CD4-positive, alpha-beta memory T cell (primary cell): ENCODE measurements around the gene TCF4. TPM values are rescaled to one million over a fixed set of nuclear protein-coding genes. Genes with fewer than 3 reads are reported as not detected.

Experiments used
- CTCF ChIA-PET: fragments of 350-600 bp; sonication (Branson Sonifier 250); formaldehyde crosslinking; loops from one replicate; lab custom pipeline; 2021; ENCODE audit warnings: inconsistent platforms; ENCODE audit not compliant: partially characterized antibody; lab: Charles Lee
- POLR2A ChIA-PET: fragments of 350-600 bp; sonication (Branson Sonifier 250); formaldehyde crosslinking; loops from one replicate; lab custom pipeline; 2021; ENCODE audit not compliant: partially characterized antibody; lab: Charles Lee
- DNase-seq, 5 donors: peaks; one replicate each; pipeline versions ENCODE4 v3.0.0 to v3.0.0-alpha.2; 2020 to 2022; ENCODE audit warnings: mixed read lengths in 1 of 5
- H3K27ac ChIP-seq: one replicate; pipeline ENCODE4 v1.7.0; 2013; ENCODE audit warnings: low read depth, low read length
- H3K27me3 ChIP-seq: 2 replicates; pipeline ENCODE4 v1.7.0; 2013; ENCODE audit warnings: mild to moderate bottlenecking, low read length, moderate library complexity; ENCODE audit not compliant: insufficient read depth
- H3K36me3 ChIP-seq: 2 replicates; pipeline ENCODE4 v1.7.0; 2013; ENCODE audit warnings: mild to moderate bottlenecking, low read length, moderate library complexity; ENCODE audit not compliant: insufficient read depth
- H3K4me1 ChIP-seq: 2 replicates; pipeline ENCODE4 v1.7.0; 2013; ENCODE audit warnings: mild to moderate bottlenecking, low read length, moderate library complexity; ENCODE audit not compliant: insufficient read depth
- H3K4me3 ChIP-seq, 2 donors: one replicate each; pipeline ENCODE4 v1.7.0; 2013; ENCODE audit warnings: low read length in 2 of 2, mild to moderate bottlenecking in 1 of 2
- H3K9me3 ChIP-seq, 2 donors: one replicate each; pipeline ENCODE4 v1.7.0; 2013; ENCODE audit warnings: low read length in 2 of 2, control low read depth in 1 of 2; ENCODE audit not compliant: control insufficient read depth in 1 of 2
- H3K27ac Mint-ChIP-seq, 7 donors: one replicate each; pipeline ENCODE4 v1.8.0; 2020 to 2021; ENCODE audit warnings: mixed read lengths in 7 of 7, mild to moderate bottlenecking in 6 of 7, inconsistent platforms in 3 of 7, moderate library complexity in 3 of 7
- H3K27me3 Mint-ChIP-seq, 2 donors: one replicate each; pipeline ENCODE4 v1.8.0; 2020 to 2021; ENCODE audit warnings: mixed read lengths in 2 of 2
- H3K36me3 Mint-ChIP-seq, 2 donors: one replicate each; pipeline ENCODE4 v1.8.0; 2020 to 2021; ENCODE audit warnings: mixed read lengths in 2 of 2, inconsistent platforms in 1 of 2, mild to moderate bottlenecking in 1 of 2
- H3K4me1 Mint-ChIP-seq, 4 donors: one replicate each; pipeline ENCODE4 v1.8.0; 2020 to 2021; ENCODE audit warnings: mixed read lengths in 4 of 4, mild to moderate bottlenecking in 1 of 4
- H3K4me3 Mint-ChIP-seq, 8 donors: one replicate each; pipeline ENCODE4 v1.8.0; 2020 to 2021; ENCODE audit warnings: mixed read lengths in 8 of 8, mild to moderate bottlenecking in 7 of 8, moderate library complexity in 6 of 8, inconsistent platforms in 3 of 8
- H3K9me3 Mint-ChIP-seq, 8 donors: one replicate each; pipeline ENCODE4 v1.8.0; 2020 to 2021; ENCODE audit warnings: mixed read lengths in 8 of 8, mild to moderate bottlenecking in 5 of 8, inconsistent platforms in 3 of 8, moderate library complexity in 1 of 8
- intact Hi-C: fragments of 100-400 bp; cut with micrococcal nuclease; formaldehyde crosslinking; loops from one replicate; pipeline ENCODE4 v1.15.1; 2023
- polyA plus RNA-seq, 2 donors: library from polyadenylated mRNA; unstranded; fragments of 300-500 nt; fragmentation: Illumina TruSeq; gene quantifications; one replicate each; pipeline ENCODE4 v1.2.3, GENCODE V29; 2021
- total RNA-seq, 2 experiments: library from RNA; stranded (reverse); gene quantifications; one replicate each; pipeline ENCODE4 v1.2.3, GENCODE V29; 2021

Gene TCF4
- total and polyA plus RNA-seq, 4 experiments from 2014 or later, result 0.11 to 2.2 (median 0.76) TPM

DNA sequence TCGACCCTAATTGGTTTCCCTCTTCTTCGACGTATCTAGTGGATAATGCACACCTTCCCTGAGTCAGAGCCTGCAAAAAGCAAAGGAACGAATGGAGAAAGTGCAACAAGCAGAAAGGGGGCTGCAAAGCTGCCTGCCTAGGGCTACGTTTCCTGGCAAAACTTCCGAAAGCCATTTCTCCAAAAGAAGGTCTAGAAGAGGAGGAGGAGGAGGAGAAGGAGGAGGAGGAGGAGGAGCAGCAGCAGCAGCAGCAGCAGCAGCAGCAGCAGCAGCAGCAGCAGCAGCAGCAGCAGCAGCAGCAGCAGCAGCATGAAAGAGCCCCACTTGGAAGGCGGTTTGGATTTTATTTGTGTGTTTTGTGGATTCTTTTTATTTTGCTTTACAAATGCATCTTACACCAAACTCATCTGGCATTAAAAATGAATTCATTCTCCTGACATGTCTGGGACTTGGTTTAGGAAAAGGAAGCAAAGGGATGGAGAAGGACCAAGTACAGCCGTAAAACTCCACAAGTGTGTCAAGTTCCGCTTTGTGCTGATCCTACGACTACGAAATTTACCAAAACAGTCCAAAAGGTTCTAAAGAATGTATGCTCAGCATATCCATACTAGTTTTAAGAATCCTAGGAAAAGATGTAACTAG lies 2.0 kb downstream of the TCF4 start:
- intact Hi-C loops, result no loop called here
- Histone ChIP-seq H3K9me3 (no peaks in the 10 kb centered on the region), H3K27me3 (peaks cover 5% of the 10 kb centered on the region), H3K4me1 (no peaks in the 10 kb centered on the region), H3K4me3 (no peak overlapping the region), H3K27ac (no peak overlapping the region), H3K36me3 (no peaks in the 10 kb centered on the region)
- peaks cover 35 to 38% of the 10 kb centered on the region in 2 donors for H3K27me3 Mint-ChIP-seq
- no peak overlapping the region for H3K27ac Mint-ChIP-seq
- H3K4me1 Mint-ChIP-seq, result peaks cover 9 to 24% (median 12%) of the 10 kb centered on the region in 4 donors
- peaks cover 0 to 3% of the 10 kb centered on the region in 2 donors for H3K36me3 Mint-ChIP-seq
- POLR2A ChIA-PET, result interaction anchor here (0.7 kb wide), 1 partner anchor 9 kb away, joined by 3 read pairs; no protein-coding TSS in a partner anchor
- CTCF ChIA-PET, result no interaction called here
- DNase-seq, result no peak
- peak overlapping the region in 5 of 8 donors; percentile 3 to 72 (median 42) for H3K4me3 Mint-ChIP-seq
- H3K9me3 Mint-ChIP-seq, result peaks cover 0 to 31% (median 6%) of the 10 kb centered on the region in 8 donors

DNA sequence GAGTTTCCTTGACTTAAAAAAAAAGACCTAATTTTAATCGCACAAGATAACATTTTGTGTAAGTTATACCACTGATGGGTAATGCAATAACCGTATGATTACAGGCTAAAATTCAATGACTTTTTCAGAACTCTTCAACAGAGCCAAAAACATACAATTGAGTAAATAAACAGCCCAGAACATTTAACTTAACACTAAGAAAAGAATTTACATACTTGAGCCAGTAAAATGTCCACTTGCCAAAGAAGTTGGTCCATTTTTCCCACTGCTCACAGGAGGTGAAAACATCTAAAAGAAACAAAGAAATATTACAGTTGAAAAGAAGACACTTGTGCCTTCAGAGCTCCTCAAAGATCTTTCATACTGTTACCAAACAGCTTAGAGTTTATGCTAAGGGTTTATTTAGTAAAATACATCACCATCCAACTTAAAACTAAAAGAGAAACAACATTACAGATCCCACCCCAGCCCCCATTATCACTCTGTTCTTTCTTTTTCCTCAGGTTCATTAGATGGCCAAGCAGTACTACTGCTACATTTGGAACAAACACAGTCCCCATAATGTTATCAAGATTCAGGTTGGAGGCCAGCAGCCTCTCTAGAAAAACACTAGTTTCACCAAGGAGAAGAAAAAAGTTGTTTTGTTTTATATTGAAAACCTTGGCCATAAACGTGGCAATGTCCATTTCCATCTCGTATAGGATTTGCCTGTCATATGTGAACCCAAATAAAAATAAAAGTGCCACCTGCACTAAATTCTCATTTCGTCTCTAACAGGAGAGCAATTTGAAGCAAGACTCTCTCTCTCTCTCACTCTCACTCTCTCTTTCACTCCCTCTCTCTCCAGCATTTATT lies 2.7 kb downstream of the TCF4 start:
- intact Hi-C loops, result no loop called here
- CTCF ChIA-PET, result no interaction called here
- H3K27ac Mint-ChIP-seq, result no peak overlapping the region

DNA sequence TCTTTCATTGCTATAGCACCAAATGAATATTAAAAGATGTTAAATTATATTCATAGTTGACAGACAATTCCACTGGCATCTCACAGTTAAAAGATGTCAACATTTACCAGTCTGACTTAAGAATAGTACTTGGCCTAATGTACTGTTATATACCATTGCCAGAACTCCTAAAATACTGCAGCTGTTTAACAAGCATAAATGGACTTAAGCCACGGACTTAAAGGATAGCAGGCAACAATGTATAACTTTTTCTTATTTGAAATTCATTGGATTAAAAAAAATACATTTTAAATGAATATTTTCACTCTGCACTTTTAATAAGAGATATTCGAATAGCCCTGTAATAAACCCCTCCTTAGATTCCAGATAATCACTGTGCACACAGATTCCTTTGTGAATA lies 3.8 kb downstream of the TCF4 start:
- H3K36me3 ChIP-seq, result no peaks in the 10 kb centered on the region
- ChIA-PET CTCF (no interaction called here), POLR2A (no interaction called here)
- no peak overlapping the region for H3K4me3 ChIP-seq
- no peaks in the 10 kb centered on the region for H3K4me1 ChIP-seq
- no peak overlapping the region for H3K4me3 Mint-ChIP-seq
- intact Hi-C loops, result no loop called here
- peaks cover 32 to 34% of the 10 kb centered on the region in 2 donors for H3K27me3 Mint-ChIP-seq
- no peak for DNase-seq
- peaks cover 5% of the 10 kb centered on the region for H3K27me3 ChIP-seq
- H3K36me3 Mint-ChIP-seq, result peaks cover 0 to 3% of the 10 kb centered on the region in 2 donors
- H3K27ac Mint-ChIP-seq, result no peak overlapping the region
- no peaks in the 10 kb centered on the region for H3K9me3 ChIP-seq
- peaks cover 8 to 24% (median 11%) of the 10 kb centered on the region in 4 donors for H3K4me1 Mint-ChIP-seq
- no peak overlapping the region for H3K27ac ChIP-seq
- H3K9me3 Mint-ChIP-seq, result peaks cover 0 to 26% (median 5%) of the 10 kb centered on the region in 8 donors

More for the DNA sequence above, 2.7 kb downstream of the TCF4 start:
- H3K9me3 ChIP-seq, result no peaks in the 10 kb centered on the region
- peak overlapping the region in 1 of 8 donors; percentile 42 for H3K4me3 Mint-ChIP-seq
- no peak overlapping the region for H3K4me3 ChIP-seq
- H3K27ac ChIP-seq, result no peak overlapping the region
- H3K9me3 Mint-ChIP-seq, result peaks cover 0 to 31% (median 6%) of the 10 kb centered on the region in 8 donors
- H3K27me3 ChIP-seq, result peaks cover 5% of the 10 kb centered on the region
- H3K4me1 Mint-ChIP-seq, result peaks cover 9 to 24% (median 12%) of the 10 kb centered on the region in 4 donors
- POLR2A ChIA-PET, result interaction anchor here (0.7 kb wide), 1 partner anchor 8 kb away, joined by 3 read pairs; no protein-coding TSS in a partner anchor
- H3K4me1 ChIP-seq, result no peaks in the 10 kb centered on the region
- peaks cover 0 to 3% of the 10 kb centered on the region in 2 donors for H3K36me3 Mint-ChIP-seq
- H3K27me3 Mint-ChIP-seq, result peaks cover 35% of the 10 kb centered on the region in 2 donors
- no peak for DNase-seq
- H3K36me3 ChIP-seq, result no peaks in the 10 kb centered on the region

DNA sequence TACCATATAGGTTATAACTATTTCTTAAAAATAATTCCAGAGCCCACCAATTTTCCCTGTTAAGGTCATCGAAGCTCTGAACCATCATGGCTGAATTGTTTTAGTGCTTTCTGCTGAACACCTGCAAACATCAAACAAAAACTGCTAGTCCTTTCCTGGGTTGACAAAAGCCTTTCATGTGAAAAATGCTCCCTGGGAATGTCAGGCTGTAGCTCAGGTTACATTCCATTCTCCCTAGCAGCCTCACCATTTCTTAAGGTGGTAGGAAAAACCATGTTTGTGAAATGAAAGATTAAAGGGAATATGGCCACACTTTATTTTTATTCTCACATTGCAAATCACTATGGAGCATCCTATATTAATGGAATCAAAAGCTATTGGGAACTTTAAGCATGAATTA lies 5.7 kb downstream of the TCF4 start:
- DNase-seq, result no peak
- peaks cover 0 to 20% (median 2%) of the 10 kb centered on the region in 8 donors for H3K9me3 Mint-ChIP-seq
- Histone ChIP-seq H3K4me3 (no peak overlapping the region), H3K36me3 (no peaks in the 10 kb centered on the region), H3K4me1 (no peaks in the 10 kb centered on the region), H3K9me3 (no peaks in the 10 kb centered on the region), H3K27me3 (no peaks in the 10 kb centered on the region), H3K27ac (no peak overlapping the region)
- H3K27me3 Mint-ChIP-seq, result peaks cover 22 to 25% of the 10 kb centered on the region in 2 donors
- peaks cover 1 to 12% (median 4%) of the 10 kb centered on the region in 4 donors for H3K4me1 Mint-ChIP-seq
- no peaks in the 10 kb centered on the region for H3K36me3 Mint-ChIP-seq
- POLR2A ChIA-PET, result no interaction called here
- CTCF ChIA-PET, result no interaction called here
- H3K27ac Mint-ChIP-seq, result no peak overlapping the region
- no peak overlapping the region for H3K4me3 Mint-ChIP-seq
- intact Hi-C loops, result no loop called here

DNA sequence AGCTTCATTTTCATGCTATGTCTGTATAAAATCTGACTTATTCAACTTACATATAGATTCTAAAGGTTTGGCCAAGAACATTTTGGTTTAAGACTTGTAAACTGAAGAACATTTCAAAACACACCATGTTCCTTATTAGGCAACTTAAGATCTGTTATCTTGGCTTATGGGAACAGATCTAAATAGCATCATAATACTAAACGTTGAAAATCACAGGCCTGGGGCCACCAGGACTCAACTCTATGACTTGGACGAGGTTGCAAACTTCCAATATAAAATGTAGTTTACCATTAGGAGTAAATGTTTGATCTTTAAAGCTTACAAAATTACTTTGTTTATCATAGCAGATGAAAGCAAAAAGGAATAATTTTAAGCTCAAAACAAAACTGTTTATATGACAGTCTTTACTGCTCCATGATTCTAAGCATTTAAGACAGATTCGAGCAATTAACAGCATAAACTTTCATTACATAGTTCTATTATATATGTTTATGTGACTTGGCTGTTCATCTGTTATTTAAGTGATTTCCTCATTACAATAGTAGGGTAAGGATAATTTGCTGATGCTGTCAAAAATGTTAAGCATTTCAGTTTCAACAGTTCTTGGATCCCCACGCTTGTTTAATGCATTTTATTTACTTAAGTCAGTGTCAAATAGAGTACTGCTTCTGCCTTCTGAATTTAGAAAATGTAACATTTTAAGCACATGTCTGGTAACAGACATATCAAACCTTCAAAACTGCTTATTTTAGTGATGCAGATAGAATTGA lies 8.3 kb downstream of the TCF4 start:
- CTCF ChIA-PET, result no interaction called here
- no peak overlapping the region for H3K27ac Mint-ChIP-seq

DNA sequence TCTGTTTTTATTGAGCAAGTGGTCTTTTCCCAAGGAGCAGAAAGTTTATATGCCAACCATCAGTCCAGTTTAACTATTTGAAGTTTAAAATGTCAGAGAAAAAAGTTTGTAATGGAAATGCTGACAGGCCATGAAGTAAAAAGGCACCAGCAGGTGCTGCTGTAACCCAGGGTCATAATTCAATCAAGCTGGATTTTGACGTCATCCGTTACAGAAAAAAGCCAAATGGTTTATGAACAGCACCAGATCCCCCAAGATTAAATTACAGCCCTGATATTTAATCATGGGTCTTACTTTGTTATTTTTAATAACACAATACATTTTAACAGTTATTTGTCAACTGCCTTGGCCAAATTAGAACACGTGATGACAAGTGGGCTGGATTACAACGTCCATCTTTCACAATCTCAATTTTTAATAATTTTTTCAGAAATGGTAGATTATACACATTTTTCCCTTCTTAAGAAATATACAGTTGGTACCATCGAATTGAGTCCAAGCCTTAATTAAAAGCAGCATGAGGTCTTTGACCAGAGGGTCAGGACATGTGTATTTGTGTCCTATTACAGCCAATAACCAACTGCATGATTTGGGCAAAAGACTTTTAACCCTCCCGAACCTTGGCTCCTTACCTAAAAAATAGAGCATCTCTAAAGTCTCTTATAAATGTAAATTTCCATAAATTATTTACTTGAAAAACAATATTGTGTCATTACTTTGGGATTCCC lies 10.0 kb downstream of the TCF4 start:
- Mint-ChIP-seq H3K4me1 (no peaks in the 10 kb centered on the region), H3K9me3 (peaks cover 0 to 6% (median under 1%) of the 10 kb centered on the region in 8 donors), H3K27ac (no peak overlapping the region), H3K36me3 (no peaks in the 10 kb centered on the region), H3K27me3 (peaks cover 0 to 5% of the 10 kb centered on the region in 2 donors), H3K4me3 (no peak overlapping the region)
- H3K9me3 ChIP-seq, result no peaks in the 10 kb centered on the region
- H3K36me3 ChIP-seq, result no peaks in the 10 kb centered on the region
- H3K27me3 ChIP-seq, result no peaks in the 10 kb centered on the region
- no peak overlapping the region for H3K4me3 ChIP-seq
- no peak for DNase-seq
- intact Hi-C loops, result no loop called here
- ChIA-PET CTCF (no interaction called here), POLR2A (interaction anchor here (0.5 kb wide), 1 partner anchor 8 kb away, joined by 3 read pairs; no protein-coding TSS in a partner anchor)
- H3K27ac ChIP-seq, result no peak overlapping the region
- no peaks in the 10 kb centered on the region for H3K4me1 ChIP-seq

More for the DNA sequence above, 8.3 kb downstream of the TCF4 start:
- Histone ChIP-seq H3K9me3 (no peaks in the 10 kb centered on the region), H3K4me1 (no peaks in the 10 kb centered on the region), H3K4me3 (no peak overlapping the region), H3K36me3 (no peaks in the 10 kb centered on the region), H3K27me3 (no peaks in the 10 kb centered on the region), H3K27ac (no peak overlapping the region)
- peaks cover 0 to 7% of the 10 kb centered on the region in 2 donors for H3K27me3 Mint-ChIP-seq
- DNase-seq, result no peak
- H3K4me1 Mint-ChIP-seq, result no peaks in the 10 kb centered on the region
- no peak overlapping the region for H3K4me3 Mint-ChIP-seq
- peaks cover 0 to 4% (median under 1%) of the 10 kb centered on the region in 8 donors for H3K9me3 Mint-ChIP-seq
- intact Hi-C loops, result no loop called here
- POLR2A ChIA-PET, result no interaction called here
- H3K36me3 Mint-ChIP-seq, result no peaks in the 10 kb centered on the region
